HepG2 (cell line): Measurements from ENCODE around the gene PSMD4. TPM values are rescaled to one million over a fixed set of nuclear protein-coding genes. Genes with fewer than 3 reads are reported as not detected.

ENCODE experiments used
- CBX1 ChIP-seq: IDR thresholded peaks from one replicate; pipeline ENCODE4 v1.6.1; 2016; ENCODE audit warnings: antibody characterized with exemption, low read depth
- DR1 ChIP-seq: sonication (generic); formaldehyde crosslinking; IDR thresholded peaks from 2 replicates; pipeline ENCODE4 v1.8.0; 2021; ENCODE audit warnings: mild to moderate bottlenecking, missing genetic modification reagents, inconsistent platforms
- HNF4G ChIP-seq, 2 experiments: sonication (generic) in 1 of 2; formaldehyde crosslinking in 1 of 2; IDR thresholded peaks; 2 replicates each; pipeline versions ENCODE4 v1.4.0 to v1.6.1; 2011 to 2020; ENCODE audit warnings: borderline replicate concordance in 2 of 2, low read depth in 2 of 2, mild to moderate bottlenecking in 2 of 2, low read length in 1 of 2, missing genetic modification reagents in 1 of 2, moderate library complexity in 1 of 2
- HOXD1 ChIP-seq: sonication (generic); formaldehyde crosslinking; IDR thresholded peaks from 2 replicates; pipeline ENCODE4 v1.5.0; 2020; ENCODE audit warnings: missing genetic modification reagents
- KDM5B ChIP-seq: sonication (generic); formaldehyde crosslinking; IDR thresholded peaks from 2 replicates; pipeline ENCODE4 v1.4.0; 2020; ENCODE audit warnings: missing genetic modification reagents, mild to moderate bottlenecking, borderline replicate concordance
- MAF1 ChIP-seq: sonication (generic); formaldehyde crosslinking; IDR thresholded peaks from 2 replicates; pipeline ENCODE4 v1.5.0; 2020; ENCODE audit warnings: missing genetic modification reagents, borderline replicate concordance
- MEIS2 ChIP-seq: sonication (generic); formaldehyde crosslinking; IDR thresholded peaks from 2 replicates; pipeline ENCODE4 v1.9.0; 2021; ENCODE audit warnings: mild to moderate bottlenecking, missing genetic modification reagents
- MIER2 ChIP-seq: IDR thresholded peaks from 2 replicates; pipeline ENCODE4 v1.6.1; 2016; ENCODE audit warnings: missing biosample characterization, missing genetic modification reagents
- MXD3 ChIP-seq: IDR thresholded peaks from 2 replicates; pipeline ENCODE4 v1.6.1; 2016; ENCODE audit warnings: mild to moderate bottlenecking, missing biosample characterization, missing genetic modification reagents
- NRL ChIP-seq: sonication (generic); formaldehyde crosslinking; IDR thresholded peaks from 2 replicates; pipeline ENCODE4 v1.5.0; 2020; ENCODE audit warnings: missing genetic modification reagents, mild to moderate bottlenecking, moderate library complexity, borderline replicate concordance
- SNAPC4 ChIP-seq: sonication (generic); formaldehyde crosslinking; IDR thresholded peaks from 2 replicates; pipeline ENCODE4 v1.4.0; 2020; ENCODE audit warnings: mild to moderate bottlenecking, missing genetic modification reagents
- TBX2 ChIP-seq: sonication (generic); formaldehyde crosslinking; IDR thresholded peaks from 2 replicates; pipeline ENCODE4 v1.5.0; 2020; ENCODE audit warnings: missing genetic modification reagents, mild to moderate bottlenecking, borderline replicate concordance
- THAP7 ChIP-seq: sonication (generic); formaldehyde crosslinking; IDR thresholded peaks from 2 replicates; pipeline ENCODE4 v1.8.1; 2023; ENCODE audit warnings: mild to moderate bottlenecking, missing genetic modification reagents
- TRIM24 ChIP-seq: sonication (generic); formaldehyde crosslinking; IDR thresholded peaks from 2 replicates; pipeline ENCODE4 v1.8.0; 2022; ENCODE audit warnings: mild to moderate bottlenecking, missing genetic modification reagents
- U2AF1 ChIP-seq: fragments of 200-400 bp; formaldehyde crosslinking; optimal IDR thresholded peaks from 2 replicates; pipeline ENCODE3; 2017; ENCODE audit warnings: mild to moderate bottlenecking, low read depth, low read length
- ZBTB38 ChIP-seq: sonication (generic); formaldehyde crosslinking; IDR thresholded peaks from 2 replicates; pipeline ENCODE4 v1.5.1; 2020; ENCODE audit warnings: mild to moderate bottlenecking, missing genetic modification reagents
- ZKSCAN8 ChIP-seq: IDR thresholded peaks from 2 replicates; pipeline ENCODE4 v1.6.1; 2016; ENCODE audit warnings: borderline replicate concordance, missing genetic modification reagents, missing compliant biosample characterization
- ZMYM4 ChIP-seq: sonication (generic); formaldehyde crosslinking; IDR thresholded peaks from 2 replicates; pipeline ENCODE4 v1.8.1; 2023; ENCODE audit warnings: mild to moderate bottlenecking, missing genetic modification reagents
- ZNF225 ChIP-seq: sonication (generic); formaldehyde crosslinking; IDR thresholded peaks from 2 replicates; pipeline ENCODE4 v1.4.0; 2020; ENCODE audit warnings: mild to moderate bottlenecking, missing genetic modification reagents
- ZNF234 ChIP-seq: sonication (generic); formaldehyde crosslinking; conservative IDR thresholded peaks from 2 replicates; pipeline ENCODE4 v1.5.1; 2020; ENCODE audit warnings: mild to moderate bottlenecking, missing genetic modification reagents
- ZNF383 ChIP-seq: sonication (generic); formaldehyde crosslinking; IDR thresholded peaks from 2 replicates; pipeline ENCODE4 v1.4.0; 2020; ENCODE audit warnings: missing genetic modification reagents, mild to moderate bottlenecking, borderline replicate concordance
- ZNF615 ChIP-seq: sonication (generic); formaldehyde crosslinking; IDR thresholded peaks from 2 replicates; pipeline ENCODE4 v1.5.0; 2020; ENCODE audit warnings: mild to moderate bottlenecking, missing genetic modification reagents, borderline replicate concordance
- ZNF616 ChIP-seq: sonication (generic); formaldehyde crosslinking; IDR thresholded peaks from 2 replicates; pipeline ENCODE4 v1.5.0; 2020; ENCODE audit warnings: low read depth, mild to moderate bottlenecking, missing genetic modification reagents
- polyA plus RNA-seq, 8 experiments: library from polyadenylated mRNA; depleted of rRNA in 3 of 8; stranded (reverse) in 7 of 8; unstranded in 1 of 8; fragments of >200 nt; fragmentation: Illumina TruSeq in 4 of 8; extraction: Trizol in 4 of 8; gene quantifications; 2 replicates each; pipeline versions ENCODE4 v1.2.1 to v1.2.3, GENCODE V29; 2011 to 2016; ENCODE audit warnings: low read depth in 4 of 8, missing spikeins in 1 of 8, mixed read lengths in 1 of 8; ENCODE audit not compliant: insufficient read depth in 1 of 8
- total RNA-seq, 5 experiments: library from RNA; depleted of rRNA; stranded (reverse); fragments of >200 nt; fragmentation: Illumina TruSeq; extraction: Trizol; gene quantifications; 2 replicates each; pipeline ENCODE4 v1.2.3, GENCODE V29; 2016; ENCODE audit warnings: low read depth in 1 of 5

Gene PSMD4
- total and polyA plus RNA-seq, 2 of the 13 experiments (the other 11 are each of a cell fraction or from before 2014, with no cell fraction given): 194 to 243 TPM

GRCh38 chr1:151254217-151255213, at the start of gene PSMD4 (continued):
- TF ChIP-seq DR1 (CRISPR knock-in tag) (peak; percentile 28), ZNF616 (CRISPR knock-in tag) (no peak), TBX2 (CRISPR knock-in tag) (peak; percentile 71), ZNF225 (CRISPR knock-in tag) (no peak), ZBTB38 (peak; percentile 69; the same call in 1 of the 2 replicates), MEIS2 (CRISPR knock-in tag) (no peak), MIER2 (no peak), NRL (CRISPR knock-in tag) (no peak), HOXD1 (peak; percentile 17; the same call in 1 of the 2 replicates), MAF1 (CRISPR knock-in tag) (no peak), KDM5B (0 out of 2 replicates have a peak, but pooled peaks have one; percentile 41), ZNF383 (CRISPR knock-in tag) (no peak), U2AF1 (no peak), CBX1 (no peak), TRIM24 (CRISPR knock-in tag) (no peak), ZNF615 (no peak), ZNF234 (CRISPR knock-in tag) (no peak), ZKSCAN8 (no peak), MXD3 (CRISPR knock-in tag) (no peak), SNAPC4 (CRISPR knock-in tag) (peak; percentile 43; the same call in 1 of the 2 replicates), ZMYM4 (CRISPR knock-in tag) (peak; percentile 78), THAP7 (CRISPR knock-in tag) (peak; percentile 77; the same call in 1 of the 2 replicates), HNF4G (IDR thresholded peaks at IDR 0.05; ENCODE audit: borderline replicate concordance, low read depth, low read length) (no peak), HNF4G (CRISPR knock-in tag; IDR thresholded peaks at IDR 0.05; ENCODE audit: borderline replicate concordance, low read depth) (no peak)
